Measurements from ENCODE around the gene MEIS3.

The MEIS3 gene

GRCh38 chr19:47417746-47418691 lies 1.3 kb downstream of the MEIS3 start:
- H3K4me1 ChIP-seq (ENCODE audit: control extremely low read depth in 1 of 4, control insufficient read depth in 4 of 4, insufficient read depth in 4 of 4, low read length in 3 of 4): peaks cover 0 to 19% (median 10%) of the 10 kb centered on the region in 4 experiments

GRCh38 chr19:47417107-47417745 lies 2.1 kb downstream of the MEIS3 start:
- Histone ChIP-seq H3K4me3 (ENCODE audit: control insufficient read depth in 1 of 7, extremely low read depth in 1 of 7, insufficient read depth in 4 of 7, low read depth in 2 of 7, low read length in 6 of 7) (no peak overlapping the region), H3K4me1 (ENCODE audit: control extremely low read depth in 1 of 4, control insufficient read depth in 4 of 4, insufficient read depth in 4 of 4, low read length in 3 of 4) (peaks cover 0 to 19% (median 9%) of the 10 kb centered on the region in 4 experiments), H3K27me3 (replicated peaks in 2 of 5; ENCODE audit: control insufficient read depth in 4 of 5, insufficient read depth in 5 of 5, low read length in 4 of 5) (peaks cover 1 to 92% (median 37%) of the 10 kb centered on the region in 5 experiments), H3K36me3 (ENCODE audit: control insufficient read depth in 4 of 4, insufficient read depth in 4 of 4, low read length in 3 of 4) (no peaks in the 10 kb centered on the region), H3K9me3 (ENCODE audit: control extremely low read depth in 1 of 5, control insufficient read depth in 4 of 5, insufficient read depth in 2 of 5, low read depth in 1 of 5, low read length in 4 of 5) (no peaks in the 10 kb centered on the region), H3K27ac (ENCODE audit: insufficient read depth in 1 of 2, low read depth in 1 of 2, low read length in 2 of 2, poor library complexity in 1 of 2, severe bottlenecking in 2 of 2) (no peak overlapping the region)
- WGBS (ENCODE audit: insufficient coverage): 8% methylated on average over 17 of the region's 18 CpGs
- ChIA-PET POLR2A (no interaction called here), CTCF (interaction anchor here (0.6 kb wide), 1 partner anchor 26 kb away, joined by 3 read pairs; no protein-coding TSS in a partner anchor)
- no peak for DNase-seq

More at GRCh38 chr19:47417746-47418691, 1.3 kb downstream of the MEIS3 start:
- 3% methylated on average over 23 of the region's 34 CpGs for WGBS (ENCODE audit: insufficient coverage)
- CTCF ChIA-PET: interaction anchor here (1.1 kb wide), 1 partner anchor 123 kb away, joined by 3 read pairs; no protein-coding TSS in a partner anchor
- no peak overlapping the region for H3K4me3 ChIP-seq (ENCODE audit: control insufficient read depth in 1 of 7, extremely low read depth in 1 of 7, insufficient read depth in 4 of 7, low read depth in 2 of 7, low read length in 6 of 7)
- H3K27me3 ChIP-seq (replicated peaks in 2 of 5; ENCODE audit: control insufficient read depth in 4 of 5, insufficient read depth in 5 of 5, low read length in 4 of 5): peaks cover 9 to 95% (median 40%) of the 10 kb centered on the region in 5 experiments
- H3K36me3 ChIP-seq (ENCODE audit: control insufficient read depth in 4 of 4, insufficient read depth in 4 of 4, low read length in 3 of 4): no peaks in the 10 kb centered on the region
- no peak overlapping the region for H3K27ac ChIP-seq (ENCODE audit: insufficient read depth in 1 of 2, low read depth in 1 of 2, low read length in 2 of 2, poor library complexity in 1 of 2, severe bottlenecking in 2 of 2)
- H3K9me3 ChIP-seq (ENCODE audit: control extremely low read depth in 1 of 5, control insufficient read depth in 4 of 5, insufficient read depth in 2 of 5, low read depth in 1 of 5, low read length in 4 of 5): no peaks in the 10 kb centered on the region
- POLR2A ChIA-PET: interaction anchor here (0.7 kb wide), 1 partner anchor 594 kb away, joined by 3 read pairs; no protein-coding TSS in a partner anchor
- peak in 1 of 3 donors; percentile 37 for DNase-seq

- Histone ChIP-seq H3K27ac (ENCODE audit: insufficient read depth in 1 of 2, low read depth in 1 of 2, low read length in 2 of 2, poor library complexity in 1 of 2, severe bottlenecking in 2 of 2) (no peak overlapping the region), H3K9me3 (ENCODE audit: control extremely low read depth in 1 of 5, control insufficient read depth in 4 of 5, insufficient read depth in 2 of 5, low read depth in 1 of 5, low read length in 4 of 5) (no peaks in the 10 kb centered on the region), H3K27me3 (replicated peaks in 2 of 5; ENCODE audit: control insufficient read depth in 4 of 5, insufficient read depth in 5 of 5, low read length in 4 of 5) (peaks cover 0 to 91% (median 36%) of the 10 kb centered on the region in 5 experiments), H3K4me1 (ENCODE audit: control extremely low read depth in 1 of 4, control insufficient read depth in 4 of 4, insufficient read depth in 4 of 4, low read length in 3 of 4) (peaks cover 0 to 19% (median 9%) of the 10 kb centered on the region in 4 experiments), H3K36me3 (ENCODE audit: control insufficient read depth in 4 of 4, insufficient read depth in 4 of 4, low read length in 3 of 4) (no peaks in the 10 kb centered on the region), H3K4me3 (ENCODE audit: control insufficient read depth in 1 of 7, extremely low read depth in 1 of 7, insufficient read depth in 4 of 7, low read depth in 2 of 7, low read length in 6 of 7) (no peak overlapping the region)
- POLR2A ChIA-PET: no interaction called here
- 24% methylated on average over 7 of the region's 12 CpGs for WGBS (ENCODE audit: insufficient coverage)
- DNase-seq: peak in 1 of 3 donors; percentile 15
- CTCF ChIA-PET: interaction anchor here (0.6 kb wide), 1 partner anchor 25 kb away, joined by 3 read pairs; no protein-coding TSS in a partner anchor
Observed at GRCh38 chr19:47416643-47416985, 2.7 kb downstream of the MEIS3 start.

- H3K36me3 ChIP-seq (ENCODE audit: control insufficient read depth in 4 of 4, insufficient read depth in 4 of 4, low read length in 3 of 4): no peaks in the 10 kb centered on the region
- no peak overlapping the region for H3K27ac ChIP-seq (ENCODE audit: insufficient read depth in 1 of 2, low read depth in 1 of 2, low read length in 2 of 2, poor library complexity in 1 of 2, severe bottlenecking in 2 of 2)
- CTCF ChIA-PET: interaction anchor here (0.9 to 1.5 kb wide), 2 partner anchors 12 to 25 kb away, joined by 5 read pairs; no protein-coding TSS in a partner anchor
- H3K4me1 ChIP-seq (ENCODE audit: control extremely low read depth in 1 of 4, control insufficient read depth in 4 of 4, insufficient read depth in 4 of 4, low read length in 3 of 4): peaks cover 0 to 19% (median 9%) of the 10 kb centered on the region in 4 experiments
- no peaks in the 10 kb centered on the region for H3K9me3 ChIP-seq (ENCODE audit: control extremely low read depth in 1 of 5, control insufficient read depth in 4 of 5, insufficient read depth in 2 of 5, low read depth in 1 of 5, low read length in 4 of 5)
- H3K27me3 ChIP-seq (replicated peaks in 2 of 5; ENCODE audit: control insufficient read depth in 4 of 5, insufficient read depth in 5 of 5, low read length in 4 of 5): peaks cover 0 to 88% (median 31%) of the 10 kb centered on the region in 5 experiments
- WGBS (ENCODE audit: insufficient coverage): 93% methylated on average over 17 of the region's 21 CpGs
- H3K4me3 ChIP-seq (ENCODE audit: control insufficient read depth in 1 of 7, extremely low read depth in 1 of 7, insufficient read depth in 4 of 7, low read depth in 2 of 7, low read length in 6 of 7): no peak overlapping the region
- DNase-seq: no peak
- POLR2A ChIA-PET: no interaction called here
Observed at GRCh38 chr19:47415953-47416642, 3.2 kb downstream of the MEIS3 start.

GRCh38 chr19:47414469-47414868 lies 4.9 kb downstream of the MEIS3 start:
- peak in 1 of 3 donors; percentile 41 for DNase-seq
- ChIA-PET POLR2A (no interaction called here), CTCF (interaction anchor here (1.2 to 1.4 kb wide), 2 partner anchors 119 to 402 kb away, joined by 3 read pairs; no protein-coding TSS in a partner anchor)
- Histone ChIP-seq H3K36me3 (ENCODE audit: control insufficient read depth in 4 of 4, insufficient read depth in 4 of 4, low read length in 3 of 4) (no peaks in the 10 kb centered on the region), H3K9me3 (ENCODE audit: control extremely low read depth in 1 of 5, control insufficient read depth in 4 of 5, insufficient read depth in 2 of 5, low read depth in 1 of 5, low read length in 4 of 5) (no peaks in the 10 kb centered on the region), H3K4me3 (ENCODE audit: control insufficient read depth in 1 of 7, extremely low read depth in 1 of 7, insufficient read depth in 4 of 7, low read depth in 2 of 7, low read length in 6 of 7) (no peak overlapping the region), H3K4me1 (ENCODE audit: control extremely low read depth in 1 of 4, control insufficient read depth in 4 of 4, insufficient read depth in 4 of 4, low read length in 3 of 4) (peaks cover 0 to 13% (median 6%) of the 10 kb centered on the region in 4 experiments), H3K27me3 (replicated peaks in 2 of 5; ENCODE audit: control insufficient read depth in 4 of 5, insufficient read depth in 5 of 5, low read length in 4 of 5) (peaks cover 0 to 76% (median 27%) of the 10 kb centered on the region in 5 experiments), H3K27ac (ENCODE audit: insufficient read depth in 1 of 2, low read depth in 1 of 2, low read length in 2 of 2, poor library complexity in 1 of 2, severe bottlenecking in 2 of 2) (no peak overlapping the region)
- 60% methylated on average over 13 of the region's 21 CpGs for WGBS (ENCODE audit: insufficient coverage)

- peaks cover 0 to 74% (median 27%) of the 10 kb centered on the region in 5 experiments for H3K27me3 ChIP-seq (replicated peaks in 2 of 5; ENCODE audit: control insufficient read depth in 4 of 5, insufficient read depth in 5 of 5, low read length in 4 of 5)
- no peaks in the 10 kb centered on the region for H3K9me3 ChIP-seq (ENCODE audit: control extremely low read depth in 1 of 5, control insufficient read depth in 4 of 5, insufficient read depth in 2 of 5, low read depth in 1 of 5, low read length in 4 of 5)
- no peak for DNase-seq
- 97% methylated on average over 12 of the region's 16 CpGs for WGBS (ENCODE audit: insufficient coverage)
- no peak overlapping the region for H3K27ac ChIP-seq (ENCODE audit: insufficient read depth in 1 of 2, low read depth in 1 of 2, low read length in 2 of 2, poor library complexity in 1 of 2, severe bottlenecking in 2 of 2)
- ChIA-PET CTCF (interaction anchor here (1.4 kb wide), 1 partner anchor 402 kb away, joined by 3 read pairs; no protein-coding TSS in a partner anchor), POLR2A (no interaction called here)
- no peak overlapping the region for H3K4me3 ChIP-seq (ENCODE audit: control insufficient read depth in 1 of 7, extremely low read depth in 1 of 7, insufficient read depth in 4 of 7, low read depth in 2 of 7, low read length in 6 of 7)
- no peaks in the 10 kb centered on the region for H3K36me3 ChIP-seq (ENCODE audit: control insufficient read depth in 4 of 4, insufficient read depth in 4 of 4, low read length in 3 of 4)
- H3K4me1 ChIP-seq (ENCODE audit: control extremely low read depth in 1 of 4, control insufficient read depth in 4 of 4, insufficient read depth in 4 of 4, low read length in 3 of 4): peaks cover 0 to 8% (median 3%) of the 10 kb centered on the region in 4 experiments
Observed at GRCh38 chr19:47413941-47414340, 5.4 kb downstream of the MEIS3 start.
